Large intestine (tissue), 3 donors: ENCODE results near the gene GOSR1. TPM values are rescaled to one million over a fixed set of nuclear protein-coding genes. Genes with fewer than 3 reads are reported as not detected.
A peak's percentile ranks its signal among the peaks of the same experiment; 100 is the strongest.
"Not testable (repeated sequence)": the region's sequence is repeated elsewhere in the genome, so short reads cannot be mapped to it uniquely, and the experiment has no call there.

ENCODE experiments used
- DNase-seq, 2 donors: peaks; one replicate each; pipeline versions ENCODE4 v3.0.0 to v3.0.0-alpha.2; 2013
- H3K27ac ChIP-seq: one replicate; pipeline ENCODE4 v1.5.1; 2013; ENCODE audit warnings: low read length
- H3K27me3 ChIP-seq: 2 replicates; pipeline ENCODE4 v1.6.1; 2013; ENCODE audit warnings: low read length; ENCODE audit not compliant: control insufficient read depth, insufficient read depth
- H3K36me3 ChIP-seq: 2 replicates; pipeline ENCODE4 v1.6.1; 2013; ENCODE audit warnings: low read length; ENCODE audit not compliant: control insufficient read depth, insufficient read depth
- H3K4me1 ChIP-seq: one replicate; pipeline ENCODE4 v1.6.1; 2013; ENCODE audit warnings: low read length; ENCODE audit not compliant: control insufficient read depth, insufficient read depth
- H3K4me3 ChIP-seq: one replicate; pipeline ENCODE4 v1.5.1; 2013; ENCODE audit warnings: low read length
- H3K9me3 ChIP-seq: one replicate; pipeline ENCODE4 v1.6.1; 2013; ENCODE audit warnings: mild to moderate bottlenecking, low read depth, low read length, moderate library complexity; ENCODE audit not compliant: control insufficient read depth
- WGBS: methylation state at CpG from one replicate; pipeline ENCODE4 v1.1.5; 2013; ENCODE audit warnings: low lambda C conversion rate; ENCODE audit not compliant: insufficient coverage; 5-methylcytosine and 5-hydroxymethylcytosine counted together
- polyA plus RNA-seq: library from polyadenylated mRNA; unstranded; fragments of 120-200 nt; gene quantifications from one replicate; pipeline ENCODE4 v1.2.1, GENCODE V29; 2013

The GOSR1 gene
- polyA plus RNA-seq, 1 donor, result 44.1 TPM

- Histone ChIP-seq H3K4me3 (no peak overlapping the region), H3K36me3 (no peaks in the 10 kb centered on the region), H3K27me3 (no peaks in the 10 kb centered on the region), H3K4me1 (no peaks in the 10 kb centered on the region), H3K27ac (no peak overlapping the region), H3K9me3 (no peaks in the 10 kb centered on the region)
- WGBS, result no CpG with 5 or more reads among the region's 8 CpGs
- peak in 1 of 2 donors; percentile 12 for DNase-seq
These were observed 90.9 kb downstream of the GOSR1 start for GRCh38 chr17:30568117-30568430.

- not testable (repeated sequence) for H3K27me3 ChIP-seq, H3K9me3 ChIP-seq, H3K4me1 ChIP-seq, DNase-seq, H3K27ac ChIP-seq, H3K36me3 ChIP-seq, H3K4me3 ChIP-seq
- WGBS, result no CpG with 5 or more reads among the region's 12 CpGs
These were observed 92.4 kb downstream of the GOSR1 start for GRCh38 chr17:30569531-30570175.

- H3K27me3 ChIP-seq, result no peaks in the 10 kb centered on the region
- H3K27ac ChIP-seq, result no peak overlapping the region
- no CpG with 5 or more reads among the region's 2 CpGs for WGBS
- no peaks in the 10 kb centered on the region for H3K9me3 ChIP-seq
- no peak for DNase-seq
- H3K36me3 ChIP-seq, result no peaks in the 10 kb centered on the region
- H3K4me1 ChIP-seq, result no peaks in the 10 kb centered on the region
- no peak overlapping the region for H3K4me3 ChIP-seq
These were observed 93.0 kb downstream of the GOSR1 start for GRCh38 chr17:30570191-30570590.

GRCh38 chr17:30570596-30571265, 93.5 kb downstream of the GOSR1 start:
- H3K27ac ChIP-seq, result no peak overlapping the region
- no peaks in the 10 kb centered on the region for H3K27me3 ChIP-seq
- no peak for DNase-seq
- no peaks in the 10 kb centered on the region for H3K9me3 ChIP-seq
- no CpG with 5 or more reads among the region's 9 CpGs for WGBS
- no peaks in the 10 kb centered on the region for H3K36me3 ChIP-seq
- H3K4me1 ChIP-seq, result no peaks in the 10 kb centered on the region
- no peak overlapping the region for H3K4me3 ChIP-seq

GRCh38 chr17:30571404-30571803, 94.2 kb downstream of the GOSR1 start:
- WGBS, result no CpG with 5 or more reads among the region's 14 CpGs
- not testable (repeated sequence) for DNase-seq, H3K27ac ChIP-seq, H3K27me3 ChIP-seq, H3K4me3 ChIP-seq, H3K9me3 ChIP-seq, H3K36me3 ChIP-seq, H3K4me1 ChIP-seq

GRCh38 chr17:30571921-30572320, 94.7 kb downstream of the GOSR1 start:
- Histone ChIP-seq H3K4me3 (no peak overlapping the region), H3K4me1 (no peaks in the 10 kb centered on the region), H3K27me3 (no peaks in the 10 kb centered on the region), H3K27ac (no peak overlapping the region), H3K9me3 (no peaks in the 10 kb centered on the region), H3K36me3 (no peaks in the 10 kb centered on the region)
- no peak for DNase-seq
- no CpG with 5 or more reads among the region's 7 CpGs for WGBS

- DNase-seq, H3K4me3 ChIP-seq, H3K36me3 ChIP-seq, H3K27me3 ChIP-seq, H3K4me1 ChIP-seq, H3K27ac ChIP-seq, H3K9me3 ChIP-seq: not testable (repeated sequence)
- no CpG with 5 or more reads among the region's 17 CpGs for WGBS
These were observed 95.7 kb downstream of the GOSR1 start for GRCh38 chr17:30572651-30573554.

- no CpG with 5 or more reads among the region's 8 CpGs for WGBS
- H3K9me3 ChIP-seq, result no peaks in the 10 kb centered on the region
- no peak overlapping the region for H3K4me3 ChIP-seq
- H3K36me3 ChIP-seq, result no peaks in the 10 kb centered on the region
- H3K27ac ChIP-seq, result no peak overlapping the region
- DNase-seq, result no peak
- H3K27me3 ChIP-seq, result no peaks in the 10 kb centered on the region
- H3K4me1 ChIP-seq, result no peaks in the 10 kb centered on the region
These were observed 96.5 kb downstream of the GOSR1 start for GRCh38 chr17:30573603-30574175.

GRCh38 chr17:30574309-30574708, 97.1 kb downstream of the GOSR1 start:
- WGBS, result no CpG with 5 or more reads among the region's 9 CpGs
- not testable (repeated sequence) for H3K36me3 ChIP-seq, H3K27me3 ChIP-seq, H3K4me3 ChIP-seq, DNase-seq, H3K4me1 ChIP-seq, H3K9me3 ChIP-seq, H3K27ac ChIP-seq

GRCh38 chr17:30574806-30575205, 97.6 kb downstream of the GOSR1 start:
- no CpG with 5 or more reads among the region's 10 CpGs for WGBS
- H3K4me1 ChIP-seq, H3K36me3 ChIP-seq, H3K27me3 ChIP-seq, DNase-seq, H3K4me3 ChIP-seq, H3K9me3 ChIP-seq, H3K27ac ChIP-seq: not testable (repeated sequence)
